Measurements from ENCODE around the gene IPPK. TPM values are rescaled to one million over a fixed set of nuclear protein-coding genes. Genes with fewer than 3 reads are reported as not detected.

IPPK gene
- total and polyA plus RNA-seq, 2 of the 8 experiments (the other 6 are each of a cell fraction or from before 2014, with no cell fraction given), result 10.5 to 13.6 TPM

DNA sequence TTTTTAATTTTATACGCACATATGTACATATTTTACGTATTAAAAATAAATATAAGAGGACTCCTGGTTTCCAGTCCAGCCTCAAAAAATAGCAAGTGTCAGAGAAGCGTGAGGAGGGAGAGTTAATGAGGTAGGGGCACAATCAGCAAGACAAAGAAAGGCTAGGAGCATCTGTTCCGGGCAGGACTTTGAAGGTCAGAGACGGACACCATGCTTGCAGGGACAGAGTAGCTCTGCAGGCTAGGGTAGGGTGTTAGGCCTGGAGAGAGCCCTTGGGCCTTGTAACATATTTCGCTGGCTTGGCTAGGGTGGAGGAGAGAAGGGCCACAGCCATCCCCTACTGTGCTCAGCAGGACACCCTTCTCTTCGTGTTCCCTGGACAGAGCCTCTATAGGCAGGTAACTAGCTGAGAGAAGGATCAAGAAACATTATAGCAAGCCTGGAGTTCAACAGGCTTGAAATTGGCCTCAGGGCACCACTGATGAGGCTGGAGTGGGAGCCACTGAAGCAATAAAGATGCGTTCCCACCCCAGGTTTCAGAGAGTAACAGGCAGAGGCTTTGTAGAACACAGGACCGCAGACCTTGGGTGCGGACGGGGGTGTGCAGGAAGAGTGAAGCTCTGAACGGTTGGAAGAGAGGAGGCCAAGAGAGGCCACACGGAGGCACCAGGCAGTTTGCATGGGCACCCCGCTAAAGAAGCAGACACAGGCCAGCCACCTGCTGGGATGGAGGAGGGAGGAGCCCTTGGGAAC is 9.7 kb upstream of the IPPK start (continued):
- TF ChIP-seq, protein P1, sequence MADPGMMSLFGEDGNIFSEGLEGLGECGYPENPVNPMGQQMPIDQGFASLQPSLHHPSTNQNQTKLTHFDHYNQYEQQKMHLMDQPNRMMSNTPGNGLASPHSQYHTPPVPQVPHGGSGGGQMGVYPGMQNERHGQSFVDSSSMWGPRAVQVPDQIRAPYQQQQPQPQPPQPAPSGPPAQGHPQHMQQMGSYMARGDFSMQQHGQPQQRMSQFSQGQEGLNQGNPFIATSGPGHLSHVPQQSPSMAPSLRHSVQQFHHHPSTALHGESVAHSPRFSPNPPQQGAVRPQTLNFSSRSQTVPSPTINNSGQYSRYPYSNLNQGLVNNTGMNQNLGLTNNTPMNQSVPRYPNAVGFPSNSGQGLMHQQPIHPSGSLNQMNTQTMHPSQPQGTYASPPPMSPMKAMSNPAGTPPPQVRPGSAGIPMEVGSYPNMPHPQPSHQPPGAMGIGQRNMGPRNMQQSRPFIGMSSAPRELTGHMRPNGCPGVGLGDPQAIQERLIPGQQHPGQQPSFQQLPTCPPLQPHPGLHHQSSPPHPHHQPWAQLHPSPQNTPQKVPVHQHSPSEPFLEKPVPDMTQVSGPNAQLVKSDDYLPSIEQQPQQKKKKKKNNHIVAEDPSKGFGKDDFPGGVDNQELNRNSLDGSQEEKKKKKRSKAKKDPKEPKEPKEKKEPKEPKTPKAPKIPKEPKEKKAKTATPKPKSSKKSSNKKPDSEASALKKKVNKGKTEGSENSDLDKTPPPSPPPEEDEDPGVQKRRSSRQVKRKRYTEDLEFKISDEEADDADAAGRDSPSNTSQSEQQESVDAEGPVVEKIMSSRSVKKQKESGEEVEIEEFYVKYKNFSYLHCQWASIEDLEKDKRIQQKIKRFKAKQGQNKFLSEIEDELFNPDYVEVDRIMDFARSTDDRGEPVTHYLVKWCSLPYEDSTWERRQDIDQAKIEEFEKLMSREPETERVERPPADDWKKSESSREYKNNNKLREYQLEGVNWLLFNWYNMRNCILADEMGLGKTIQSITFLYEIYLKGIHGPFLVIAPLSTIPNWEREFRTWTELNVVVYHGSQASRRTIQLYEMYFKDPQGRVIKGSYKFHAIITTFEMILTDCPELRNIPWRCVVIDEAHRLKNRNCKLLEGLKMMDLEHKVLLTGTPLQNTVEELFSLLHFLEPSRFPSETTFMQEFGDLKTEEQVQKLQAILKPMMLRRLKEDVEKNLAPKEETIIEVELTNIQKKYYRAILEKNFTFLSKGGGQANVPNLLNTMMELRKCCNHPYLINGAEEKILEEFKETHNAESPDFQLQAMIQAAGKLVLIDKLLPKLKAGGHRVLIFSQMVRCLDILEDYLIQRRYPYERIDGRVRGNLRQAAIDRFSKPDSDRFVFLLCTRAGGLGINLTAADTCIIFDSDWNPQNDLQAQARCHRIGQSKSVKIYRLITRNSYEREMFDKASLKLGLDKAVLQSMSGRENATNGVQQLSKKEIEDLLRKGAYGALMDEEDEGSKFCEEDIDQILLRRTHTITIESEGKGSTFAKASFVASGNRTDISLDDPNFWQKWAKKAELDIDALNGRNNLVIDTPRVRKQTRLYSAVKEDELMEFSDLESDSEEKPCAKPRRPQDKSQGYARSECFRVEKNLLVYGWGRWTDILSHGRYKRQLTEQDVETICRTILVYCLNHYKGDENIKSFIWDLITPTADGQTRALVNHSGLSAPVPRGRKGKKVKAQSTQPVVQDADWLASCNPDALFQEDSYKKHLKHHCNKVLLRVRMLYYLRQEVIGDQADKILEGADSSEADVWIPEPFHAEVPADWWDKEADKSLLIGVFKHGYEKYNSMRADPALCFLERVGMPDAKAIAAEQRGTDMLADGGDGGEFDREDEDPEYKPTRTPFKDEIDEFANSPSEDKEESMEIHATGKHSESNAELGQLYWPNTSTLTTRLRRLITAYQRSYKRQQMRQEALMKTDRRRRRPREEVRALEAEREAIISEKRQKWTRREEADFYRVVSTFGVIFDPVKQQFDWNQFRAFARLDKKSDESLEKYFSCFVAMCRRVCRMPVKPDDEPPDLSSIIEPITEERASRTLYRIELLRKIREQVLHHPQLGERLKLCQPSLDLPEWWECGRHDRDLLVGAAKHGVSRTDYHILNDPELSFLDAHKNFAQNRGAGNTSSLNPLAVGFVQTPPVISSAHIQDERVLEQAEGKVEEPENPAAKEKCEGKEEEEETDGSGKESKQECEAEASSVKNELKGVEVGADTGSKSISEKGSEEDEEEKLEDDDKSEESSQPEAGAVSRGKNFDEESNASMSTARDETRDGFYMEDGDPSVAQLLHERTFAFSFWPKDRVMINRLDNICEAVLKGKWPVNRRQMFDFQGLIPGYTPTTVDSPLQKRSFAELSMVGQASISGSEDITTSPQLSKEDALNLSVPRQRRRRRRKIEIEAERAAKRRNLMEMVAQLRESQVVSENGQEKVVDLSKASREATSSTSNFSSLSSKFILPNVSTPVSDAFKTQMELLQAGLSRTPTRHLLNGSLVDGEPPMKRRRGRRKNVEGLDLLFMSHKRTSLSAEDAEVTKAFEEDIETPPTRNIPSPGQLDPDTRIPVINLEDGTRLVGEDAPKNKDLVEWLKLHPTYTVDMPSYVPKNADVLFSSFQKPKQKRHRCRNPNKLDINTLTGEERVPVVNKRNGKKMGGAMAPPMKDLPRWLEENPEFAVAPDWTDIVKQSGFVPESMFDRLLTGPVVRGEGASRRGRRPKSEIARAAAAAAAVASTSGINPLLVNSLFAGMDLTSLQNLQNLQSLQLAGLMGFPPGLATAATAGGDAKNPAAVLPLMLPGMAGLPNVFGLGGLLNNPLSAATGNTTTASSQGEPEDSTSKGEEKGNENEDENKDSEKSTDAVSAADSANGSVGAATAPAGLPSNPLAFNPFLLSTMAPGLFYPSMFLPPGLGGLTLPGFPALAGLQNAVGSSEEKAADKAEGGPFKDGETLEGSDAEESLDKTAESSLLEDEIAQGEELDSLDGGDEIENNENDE (IDR thresholded peaks at IDR 0.05; ENCODE audit: insufficient replicate concordance, low read length), result no peak
- TF ChIP-seq YY1 (IDR thresholded peaks at IDR 0.05; ENCODE audit: low read depth, low read length) (no peak), CHD2 (IDR thresholded peaks at IDR 0.05; ENCODE audit: low read length) (no peak), EGR1 (IDR thresholded peaks at IDR 0.05; ENCODE audit: borderline replicate concordance, low read depth, low read length) (no peak), BRCA1 (IDR thresholded peaks at IDR 0.05; ENCODE audit: low read depth, low read length) (no peak), SAP30 (IDR thresholded peaks at IDR 0.05; ENCODE audit: insufficient read depth, insufficient replicate concordance, low read length) (no peak), RNF2 (IDR thresholded peaks at IDR 0.05; ENCODE audit: borderline replicate concordance, low read depth, low read length, missing control alignments, poor library complexity, severe bottlenecking) (no peak), POLR2A (IDR thresholded peaks at IDR 0.05; ENCODE audit: control extremely low read depth in 1 of 2, low read depth in 2 of 2, low read length in 2 of 2) (no peak), EZH2 (IDR thresholded peaks at IDR 0.05; ENCODE audit: low read depth, low read length, severe bottlenecking) (no peak), POLR2AphosphoS5 (IDR thresholded peaks at IDR 0.05; ENCODE audit: low read depth, low read length) (no peak), ASH2L (IDR thresholded peaks at IDR 0.05; ENCODE audit: low read length) (no peak)

Measured in H1 (cell line).